SK-N-SH treated with all-trans-retinoic acid at 6 μM for 48 hours (cell line): Measurements from ENCODE around the gene ECHDC3.
"Not testable (repeated sequence)": the region's sequence is repeated elsewhere in the genome, so short reads cannot be mapped to it uniquely, and the experiment has no call there.

ENCODE experiments used
- ATAC-seq: fragments of 200-7000 bp; cut with Tn5 transposase; 3 replicates; pipeline ENCODE4 v1.9.1; 2020; ENCODE audit warnings: mild to moderate bottlenecking, moderate library complexity
- BACH2 ChIP-seq: fragments of 250-450 bp; sonication (Bioruptor Pico); IDR thresholded peaks from 2 replicates; pipeline ENCODE4 v1.9.0; 2021; ENCODE audit warnings: mild to moderate bottlenecking, borderline replicate concordance
- CREB5 ChIP-seq: fragments of 250-450 bp; sonication (Bioruptor Pico); IDR thresholded peaks from 2 replicates; pipeline ENCODE4 v1.5.1; 2020; ENCODE audit warnings: low read depth, mild to moderate bottlenecking, moderate library complexity
- CSDC2 ChIP-seq: fragments of 250-450 bp; sonication (Bioruptor Pico); IDR thresholded peaks from 2 replicates; pipeline ENCODE4 v1.5.0; 2020; ENCODE audit warnings: mild to moderate bottlenecking, moderate library complexity
- ESRRG ChIP-seq: fragments of 250-450 bp; sonication (Bioruptor Pico); IDR thresholded peaks from 2 replicates; pipeline ENCODE4 v1.6.1; 2021; ENCODE audit warnings: mild to moderate bottlenecking
- GLIS3 ChIP-seq: fragments of 250-450 bp; sonication (Bioruptor Pico); IDR thresholded peaks from 2 replicates; pipeline ENCODE4 v1.5.0; 2020; ENCODE audit warnings: mild to moderate bottlenecking, moderate library complexity
- OSR1 ChIP-seq: fragments of 250-450 bp; sonication (Bioruptor Pico); IDR thresholded peaks from 2 replicates; pipeline ENCODE4 v1.8.0; 2022; ENCODE audit warnings: moderate library complexity, mild to moderate bottlenecking, inconsistent platforms
- PATZ1 ChIP-seq: fragments of 250-450 bp; sonication (Bioruptor Pico); IDR thresholded peaks from 2 replicates; pipeline ENCODE4 v1.8.0; 2020; ENCODE audit warnings: mild to moderate bottlenecking, moderate library complexity, borderline replicate concordance
- POU6F1 ChIP-seq: fragments of 250-450 bp; sonication (Bioruptor Pico); IDR thresholded peaks from 2 replicates; pipeline ENCODE4 v1.8.0; 2021; ENCODE audit warnings: low read depth, mild to moderate bottlenecking, moderate library complexity, borderline replicate concordance
- PPARA ChIP-seq: fragments of 250-450 bp; sonication (Bioruptor Pico); IDR thresholded peaks from 2 replicates; pipeline ENCODE4 v1.5.0; 2020; ENCODE audit warnings: mild to moderate bottlenecking, borderline replicate concordance
- SNAI2 ChIP-seq: fragments of 250-450 bp; sonication (Bioruptor Pico); IDR thresholded peaks from 2 replicates; pipeline ENCODE4 v1.5.0; 2020; ENCODE audit warnings: mild to moderate bottlenecking, moderate library complexity
- TCF4 ChIP-seq: fragments of 250-450 bp; sonication (Bioruptor Pico); IDR thresholded peaks from 2 replicates; pipeline ENCODE4 v1.8.0; 2021; ENCODE audit warnings: mild to moderate bottlenecking, moderate library complexity, borderline replicate concordance
- TOX ChIP-seq: fragments of 250-450 bp; sonication (Bioruptor Pico); IDR thresholded peaks from 2 replicates; pipeline ENCODE4 v1.8.0; 2021; ENCODE audit warnings: mild to moderate bottlenecking, moderate library complexity, borderline replicate concordance
- TSHZ2 ChIP-seq: fragments of 250-450 bp; sonication (Bioruptor Pico); IDR thresholded peaks from 2 replicates; pipeline ENCODE4 v1.5.0; 2020; ENCODE audit warnings: mild to moderate bottlenecking, moderate library complexity
- ZC3H10 ChIP-seq: fragments of 250-450 bp; sonication (Bioruptor Pico); IDR thresholded peaks from 2 replicates; pipeline ENCODE4 v1.5.1; 2021; ENCODE audit warnings: mild to moderate bottlenecking, moderate library complexity
- ZFP3 ChIP-seq: fragments of 250-450 bp; sonication (Bioruptor Pico); IDR thresholded peaks from 2 replicates; pipeline ENCODE4 v1.5.0; 2020; ENCODE audit warnings: mild to moderate bottlenecking, moderate library complexity
- ZFP30 ChIP-seq: fragments of 450-650 bp; formaldehyde crosslinking; IDR thresholded peaks from 2 replicates; pipeline ENCODE4 v1.5.0; 2022; ENCODE audit warnings: mild to moderate bottlenecking, moderate library complexity
- ZNF565 ChIP-seq: fragments of 450-650 bp; formaldehyde crosslinking; conservative IDR thresholded peaks from 2 replicates; pipeline ENCODE4 v1.5.0; 2020; ENCODE audit warnings: low read depth, mild to moderate bottlenecking, moderate library complexity
- ZNF70 ChIP-seq: fragments of 450-650 bp; formaldehyde crosslinking; IDR thresholded peaks from 2 replicates; pipeline ENCODE4 v1.5.0; 2020; ENCODE audit warnings: mild to moderate bottlenecking, moderate library complexity

ECHDC3 gene

GRCh38 chr10:11728353-11728752 is 13.8 kb upstream of the ECHDC3 start (continued):
- TF ChIP-seq CREB5 (CRISPR knock-in tag) = no peak
- no peak for TF ChIP-seq GLIS3 (CRISPR knock-in tag)
- TF ChIP-seq CSDC2 (CRISPR knock-in tag) = no peak
- no peak for TF ChIP-seq BACH2 (CRISPR knock-in tag)
- no peak for TF ChIP-seq ZNF70 (CRISPR knock-in tag)

GRCh38 chr10:11729790-11730315 is 12.3 kb upstream of the ECHDC3 start:
- ATAC-seq = no peak
- TF ChIP-seq SNAI2 (CRISPR knock-in tag) = no peak
- TF ChIP-seq BACH2 (CRISPR knock-in tag) = no peak
- no peak for TF ChIP-seq CREB5 (CRISPR knock-in tag)
- TF ChIP-seq ZFP30 (CRISPR knock-in tag) = no peak
- TF ChIP-seq TOX = no peak
- no peak for TF ChIP-seq ZNF70 (CRISPR knock-in tag)
- no peak for TF ChIP-seq ZNF565
- TF ChIP-seq PATZ1 = no peak
- no peak for TF ChIP-seq TSHZ2 (CRISPR knock-in tag)
- TF ChIP-seq ESRRG (CRISPR knock-in tag) = no peak
- no peak for TF ChIP-seq ZFP3 (CRISPR knock-in tag)
- no peak for TF ChIP-seq PPARA (CRISPR knock-in tag)
- no peak for TF ChIP-seq ZC3H10 (CRISPR knock-in tag)

GRCh38 chr10:11730779-11731178 is 11.4 kb upstream of the ECHDC3 start:
- no peak for ATAC-seq
- TF ChIP-seq CREB5 (CRISPR knock-in tag) (no peak), OSR1 (CRISPR knock-in tag) (no peak), PATZ1 (no peak), TCF4 (no peak), ZFP3 (CRISPR knock-in tag) (no peak), CSDC2 (CRISPR knock-in tag) (no peak), POU6F1 (CRISPR knock-in tag) (no peak), SNAI2 (CRISPR knock-in tag) (no peak), BACH2 (CRISPR knock-in tag) (no peak), ZFP30 (CRISPR knock-in tag) (no peak)

- ATAC-seq = not testable (repeated sequence)
These were observed 5.4 kb upstream of the ECHDC3 start for GRCh38 chr10:11736767-11737166.

GRCh38 chr10:11737258-11738032 is 4.7 kb upstream of the ECHDC3 start:
- not testable (repeated sequence) for ATAC-seq
